KG1 (cell line): ENCODE measurements around the gene ERC2.
"Not testable (repeated sequence)": the region's sequence is repeated elsewhere in the genome, so short reads cannot be mapped to it uniquely, and the experiment has no call there.

Experiments
- DNase-seq: peaks from one replicate; lab custom pipeline; 2025; lab: John Stamatoyannopoulos, UW

ERC2 gene

GRCh38 chr3:55880357-55880756, 587.9 kb downstream of the ERC2 start:
- DNase-seq: no peak

GRCh38 chr3:55879901-55880331, 588.4 kb downstream of the ERC2 start:
- no peak for DNase-seq

GRCh38 chr3:55877703-55878102, 590.6 kb downstream of the ERC2 start:
- no peak for DNase-seq

DNA sequence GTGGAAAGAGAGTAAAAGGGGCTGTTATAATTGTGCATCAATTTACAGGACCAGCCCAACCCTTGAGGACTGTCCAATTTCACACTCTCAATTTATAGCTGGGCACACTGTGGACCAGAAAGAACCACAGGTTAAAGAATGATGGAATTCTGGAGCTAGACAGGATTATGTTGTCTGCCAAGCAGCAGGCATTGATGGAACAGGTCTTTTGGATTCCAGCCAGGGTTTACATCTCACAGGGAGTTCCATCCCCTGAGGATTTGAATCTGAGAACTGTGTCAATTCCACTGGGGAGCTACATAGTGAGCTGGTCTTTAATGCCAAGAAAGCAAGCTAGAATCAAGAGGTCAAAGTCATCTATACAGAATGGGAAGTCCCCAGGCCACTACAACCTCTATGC, 591.7 kb downstream of the ERC2 start:
- DNase-seq: no peak

- DNase-seq: no peak
Measured at GRCh38 chr3:55875113-55875512, 593.2 kb downstream of the ERC2 start.

DNA sequence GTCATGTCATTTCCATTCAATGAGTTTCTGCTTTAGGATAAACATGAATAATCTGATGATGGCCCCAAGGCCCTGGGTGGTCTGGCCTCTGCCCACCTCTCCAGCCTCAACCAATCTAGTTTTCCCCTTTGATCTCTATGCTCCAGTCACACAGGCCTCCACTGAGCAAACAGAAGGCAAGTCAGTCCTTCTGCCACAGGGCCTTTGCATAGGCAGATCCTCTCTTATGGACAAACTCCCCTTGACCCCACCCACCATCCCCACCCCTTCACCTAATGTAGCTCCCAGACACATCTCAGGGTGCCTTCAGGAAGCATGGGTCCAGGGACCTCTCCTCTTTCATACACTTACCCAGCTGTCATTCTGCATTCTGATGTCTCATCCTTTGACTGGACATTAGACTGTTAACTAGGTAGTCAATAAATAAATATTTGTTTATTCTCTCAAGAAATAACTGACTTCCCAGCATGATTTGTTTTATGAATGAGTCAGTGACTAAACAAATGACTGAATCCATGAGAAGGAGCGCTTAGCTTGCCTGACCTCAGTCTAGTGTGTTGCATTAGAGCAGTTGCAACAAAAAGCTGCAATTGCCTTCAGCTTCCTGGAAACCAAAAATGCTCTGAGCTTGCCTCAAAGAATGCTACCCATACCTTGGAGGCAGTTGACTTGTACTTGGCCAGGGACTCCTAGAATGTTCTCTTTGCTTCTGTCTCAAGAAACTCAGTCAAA, 594.6 kb downstream of the ERC2 start:
- no peak for DNase-seq

DNA sequence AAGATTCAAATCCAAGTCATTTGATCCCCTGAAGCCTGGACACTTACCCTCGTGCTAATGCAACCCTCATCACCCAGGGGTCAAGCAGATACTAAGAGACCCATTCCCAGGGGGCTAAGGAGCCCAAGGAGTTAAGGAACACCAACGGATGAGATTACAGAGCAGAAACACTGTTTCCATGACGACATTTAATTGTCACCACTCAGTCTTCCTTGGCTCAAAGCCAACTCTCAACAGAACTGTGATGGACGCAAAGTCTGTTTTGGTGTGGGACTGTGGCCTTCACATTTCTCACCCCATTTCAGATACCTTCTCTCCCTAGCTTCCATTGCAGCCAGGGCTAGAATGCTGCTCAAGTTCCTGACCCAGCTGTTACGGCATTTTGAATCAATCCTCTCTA, 597.7 kb downstream of the ERC2 start:
- DNase-seq: no peak

GRCh38 chr3:55868347-55868746, 599.9 kb downstream of the ERC2 start:
- DNase-seq: no peak

GRCh38 chr3:55863028-55863427, 605.2 kb downstream of the ERC2 start:
- DNase-seq: no peak

GRCh38 chr3:55860049-55860721, 608.1 kb downstream of the ERC2 start:
- DNase-seq: no peak

- DNase-seq: no peak
Measured at GRCh38 chr3:55859305-55859704, 609.0 kb downstream of the ERC2 start.

GRCh38 chr3:55858727-55859126, 609.5 kb downstream of the ERC2 start:
- no peak for DNase-seq

- DNase-seq: no peak
Measured at GRCh38 chr3:55858302-55858701, 610.0 kb downstream of the ERC2 start.

GRCh38 chr3:55857633-55858032, 610.6 kb downstream of the ERC2 start:
- no peak for DNase-seq

GRCh38 chr3:55855311-55855710, 613.0 kb downstream of the ERC2 start:
- DNase-seq: no peak

DNA sequence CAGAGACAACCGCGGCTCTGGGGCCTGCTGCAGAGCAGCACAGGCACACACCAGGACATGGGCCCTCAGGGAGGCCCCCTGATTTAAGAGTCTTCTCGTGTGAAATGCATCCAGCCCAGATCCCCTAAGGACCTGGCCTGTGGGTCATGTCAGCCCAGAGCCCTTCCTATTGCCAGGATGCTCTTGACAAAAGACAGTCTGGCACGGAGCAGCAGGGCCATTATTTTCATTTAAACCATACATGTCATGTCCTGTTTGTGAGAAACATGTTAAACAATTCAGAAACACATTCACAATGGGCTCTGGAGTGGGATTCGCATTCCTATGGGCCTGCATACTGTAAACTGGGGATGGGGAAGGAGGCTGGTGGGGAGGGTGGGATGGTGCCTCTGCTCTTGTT, 613.8 kb downstream of the ERC2 start:
- no peak for DNase-seq

DNA sequence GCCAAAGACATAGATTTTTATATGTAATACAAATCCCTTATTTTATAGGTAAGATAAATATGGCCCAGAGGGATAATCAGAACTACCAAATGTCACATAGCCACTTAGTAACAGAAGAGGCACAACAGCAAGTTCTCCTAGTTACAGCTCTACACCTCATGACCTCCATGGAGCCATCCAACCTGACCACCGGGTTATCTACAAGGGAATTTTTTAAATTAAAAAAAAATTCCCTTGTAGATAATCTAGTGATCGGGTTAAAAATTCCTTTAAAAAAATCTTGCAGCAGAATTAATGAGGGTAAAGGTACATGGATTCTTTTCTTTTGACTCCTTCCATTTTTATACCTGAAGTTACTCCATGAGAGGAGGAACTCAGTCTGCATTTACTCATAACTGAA, 615.9 kb downstream of the ERC2 start:
- no peak for DNase-seq

GRCh38 chr3:55842204-55842603, 626.1 kb downstream of the ERC2 start:
- DNase-seq: no peak

DNA sequence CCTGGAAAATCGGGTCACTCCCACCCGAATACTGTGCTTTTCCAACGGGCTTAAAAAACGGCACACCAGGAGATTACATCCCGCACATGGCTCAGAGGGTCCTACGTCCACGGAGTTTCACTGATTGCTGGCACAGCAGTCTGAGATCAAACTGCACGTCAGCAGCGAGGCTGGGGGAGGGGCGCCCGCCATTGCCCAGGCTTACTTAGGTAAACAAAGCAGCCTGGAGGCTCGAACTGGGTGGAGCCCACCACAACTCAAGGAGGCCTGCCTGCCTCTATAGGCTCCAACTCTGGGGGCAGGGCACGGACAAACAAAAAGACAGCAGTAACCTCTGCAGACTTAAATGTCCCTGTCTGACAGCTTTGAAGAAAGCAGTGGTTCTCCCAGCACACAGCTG, 636.4 kb downstream of the ERC2 start:
- not testable (repeated sequence) for DNase-seq

GRCh38 chr3:55828712-55829111, 639.6 kb downstream of the ERC2 start:
- no peak for DNase-seq

DNA sequence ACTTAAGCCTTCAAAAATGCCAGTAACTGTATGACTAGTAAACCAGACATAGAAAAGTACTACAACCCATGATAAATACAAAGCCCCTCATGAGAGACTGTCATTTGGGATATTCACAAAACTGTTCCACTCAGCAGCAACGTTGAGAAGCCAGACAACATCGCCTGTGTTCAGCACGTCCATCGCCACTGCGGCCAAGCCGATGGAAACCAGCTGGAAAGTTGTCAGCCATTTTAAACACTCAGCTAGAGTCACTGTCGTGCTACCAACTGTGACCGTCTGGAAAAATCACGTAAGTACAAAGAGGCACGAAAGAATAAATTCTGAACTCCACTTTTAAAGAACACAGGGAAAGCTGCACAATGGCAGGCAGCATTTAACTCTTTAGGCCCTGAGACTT, 640.5 kb downstream of the ERC2 start:
- DNase-seq: no peak

DNA sequence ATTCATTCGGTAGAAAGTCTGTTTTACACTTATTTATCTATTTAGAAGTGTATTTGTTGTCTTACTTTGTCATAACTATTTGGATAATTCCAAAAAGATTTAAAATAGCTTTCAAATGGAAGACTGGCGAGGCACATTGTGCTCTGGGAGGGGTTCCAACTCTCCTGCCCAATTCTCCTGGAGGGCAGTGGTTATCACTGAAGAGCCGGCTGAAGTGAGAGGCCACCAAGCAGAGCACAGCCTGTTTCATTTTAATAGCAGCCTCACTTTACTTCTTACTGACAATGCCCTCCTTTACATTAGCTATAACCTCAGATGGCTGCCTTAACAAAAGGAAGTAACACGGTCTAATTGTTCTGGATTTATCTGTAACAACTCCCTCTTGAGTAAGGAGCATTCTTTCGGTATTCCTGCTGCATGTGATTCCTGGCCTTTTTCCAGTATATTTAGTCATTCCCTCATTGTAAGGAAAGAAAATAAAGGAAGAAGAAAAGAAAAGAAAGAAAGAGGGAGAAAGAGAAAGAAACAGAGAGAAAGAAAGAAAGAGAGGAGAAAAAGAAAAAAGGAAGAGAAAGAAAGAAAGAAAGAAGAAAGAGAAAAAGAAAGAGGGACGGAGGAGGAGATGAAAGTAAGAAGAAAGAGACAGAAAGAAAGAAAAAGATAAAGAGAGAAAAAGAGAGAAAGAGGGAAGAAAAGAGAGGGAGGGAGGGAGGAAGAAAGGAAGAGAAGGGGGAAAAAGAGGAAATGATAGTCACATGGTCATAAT, 641.4 kb downstream of the ERC2 start:
- DNase-seq: no peak

DNA sequence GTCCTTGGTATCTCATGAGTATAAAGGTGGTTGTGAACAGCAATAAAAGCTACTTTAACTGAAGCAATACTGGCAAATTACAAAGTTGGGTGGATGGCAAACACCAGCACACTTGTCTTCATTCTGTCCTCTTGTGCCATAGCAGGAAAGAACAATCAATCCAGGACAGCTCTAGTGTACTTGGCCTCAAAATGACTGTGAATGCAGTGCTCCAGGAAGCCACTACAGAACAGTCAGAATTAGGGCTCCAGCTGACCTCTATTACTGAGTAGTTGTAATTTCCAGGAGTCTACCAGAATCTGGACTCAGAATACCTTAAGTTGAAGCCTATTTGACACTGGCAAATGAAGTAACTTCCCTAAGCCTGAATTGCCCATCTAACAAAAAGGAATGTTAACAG, 642.2 kb downstream of the ERC2 start:
- DNase-seq: no peak
